Right lobe of liver (tissue), 6 donors: Measurements from ENCODE around the gene HIPK3. TPM values are rescaled to one million over a fixed set of nuclear protein-coding genes. Genes with fewer than 3 reads are reported as not detected.

Experiments
- ATAC-seq, 4 donors: fragments of 200-7000 bp; cut with Tn5 transposase; one replicate each; pipeline ENCODE4 v1.9.1; 2020; ENCODE audit warnings: mild to moderate bottlenecking in 4 of 4, moderate library complexity in 4 of 4
- DNase-seq, 3 donors: peaks; one replicate each; pipeline ENCODE4 v3.0.0-alpha.2; 2020
- H3K27ac ChIP-seq, 3 donors: fragments of 200-600 bp; one replicate each; pipeline ENCODE4 v1.8.0; 2022
- H3K27me3 ChIP-seq, 2 donors: fragments of 200-600 bp; one replicate each; pipeline ENCODE4 v1.8.0; 2022
- H3K36me3 ChIP-seq, 4 donors: fragments of 200-600 bp; sonication (generic) in 1 of 4; one replicate each; pipeline versions ENCODE4 v1.5.1 to v1.8.0; 2017 to 2022; ENCODE audit warnings: control low read depth in 1 of 4
- H3K4me1 ChIP-seq, 4 donors: fragments of 200-600 bp; sonication (generic) in 1 of 4; one replicate each; pipeline versions ENCODE4 v1.5.1 to v1.8.0; 2017 to 2022; ENCODE audit warnings: control low read depth in 1 of 4
- H3K4me3 ChIP-seq, 3 donors: fragments of 200-600 bp; one replicate each; pipeline ENCODE4 v1.8.0; 2022
- H3K9me3 ChIP-seq, 4 donors: fragments of 200-600 bp; sonication (generic) in 1 of 4; one replicate each; pipeline versions ENCODE4 v1.5.1 to v1.8.0; 2017 to 2022; ENCODE audit warnings: control low read depth in 1 of 4
- POLR2A ChIP-seq: fragments of 450-650 bp; IDR thresholded peaks from one replicate; pipeline ENCODE4 v1.6.1; 2017; ENCODE audit warnings: antibody characterized with exemption, mild to moderate bottlenecking
- WGBS: methylation state at CpG from one replicate; pipeline ENCODE4 v1.1.6; 2018; ENCODE audit warnings: low coverage, low lambda C conversion rate; ENCODE audit not compliant: insufficient coverage; ENCODE audit errors: missing lambda C conversion rate; 5-methylcytosine and 5-hydroxymethylcytosine counted together
- intact Hi-C, 2 donors: fragments of 100-400 bp; cut with DNase I; formaldehyde crosslinking; loops; one replicate each; pipeline versions ENCODE4 v1.11.2 to v1.14.1; 2022
- total RNA-seq, 6 experiments: library from RNA; depleted of rRNA in 2 of 6; stranded (reverse); fragments of >200 nt in 2 of 6; fragmentation: NEBNext Ultra II Directional in 3 of 6; extraction: Animal tissue kit (Norgen Biotek cat#: 25700) in 3 of 6; gene quantifications; one replicate each; pipeline versions ENCODE4 v1.1.0 to v1.2.4, GENCODE V29; 2016 to 2023
- TF ChIP-seq, protein P1 (sequence below), 4 donors: fragments of 200-600 bp in 3 of 4; fragments of 450-650 bp in 1 of 4; IDR thresholded peaks; one replicate each; pipeline versions ENCODE4 v1.5.1 to v1.8.0; 2016 to 2022; ENCODE audit warnings: antibody characterized with exemption in 4 of 4, mild to moderate bottlenecking in 2 of 4
- donor health status: DM: no; HTN: yes; CAD: no.
- donor health status: DM: no; HTN: no; CAD: no.
- donor health status: DM: no; HTN: no; CAD: no.
- donor health status: DM: no; HTN: yes; CAD: no.
- donor health status: DM: no; HTN: yes; CAD: no.

Gene HIPK3
- total RNA-seq, 6 experiments from 2014 or later = 33.3 to 56.4 (median 38.1) TPM

DNA sequence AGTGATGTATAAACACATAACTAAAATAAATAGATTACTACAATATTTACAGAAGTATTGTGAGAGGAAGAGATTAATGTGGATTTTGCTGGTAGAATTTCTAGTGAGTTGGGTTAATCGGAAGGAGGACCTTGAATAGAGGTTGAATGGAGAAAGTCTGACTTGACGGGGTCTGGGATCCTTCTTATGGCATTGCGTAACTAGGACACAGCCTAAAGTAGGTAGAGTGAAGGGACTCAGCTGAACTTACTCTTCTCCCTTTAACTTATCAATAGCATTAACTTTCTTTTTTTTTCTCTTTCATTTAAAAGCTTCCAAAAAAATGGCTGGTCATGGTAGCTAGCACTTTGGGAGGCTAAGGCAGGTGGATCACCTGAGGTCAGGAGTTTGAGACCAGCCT lies 139.2 kb downstream of the HIPK3 start:
- WGBS = 70% methylated on average over 3 of the region's 3 CpGs
- no peaks in the 10 kb centered on the region for H3K4me1 ChIP-seq
- ATAC-seq = no peak
- no peak overlapping the region for H3K4me3 ChIP-seq
- H3K36me3 ChIP-seq = no peaks in the 10 kb centered on the region
- no peaks in the 10 kb centered on the region for H3K27me3 ChIP-seq
- DNase-seq = no peak
- TF ChIP-seq, protein P1, sequence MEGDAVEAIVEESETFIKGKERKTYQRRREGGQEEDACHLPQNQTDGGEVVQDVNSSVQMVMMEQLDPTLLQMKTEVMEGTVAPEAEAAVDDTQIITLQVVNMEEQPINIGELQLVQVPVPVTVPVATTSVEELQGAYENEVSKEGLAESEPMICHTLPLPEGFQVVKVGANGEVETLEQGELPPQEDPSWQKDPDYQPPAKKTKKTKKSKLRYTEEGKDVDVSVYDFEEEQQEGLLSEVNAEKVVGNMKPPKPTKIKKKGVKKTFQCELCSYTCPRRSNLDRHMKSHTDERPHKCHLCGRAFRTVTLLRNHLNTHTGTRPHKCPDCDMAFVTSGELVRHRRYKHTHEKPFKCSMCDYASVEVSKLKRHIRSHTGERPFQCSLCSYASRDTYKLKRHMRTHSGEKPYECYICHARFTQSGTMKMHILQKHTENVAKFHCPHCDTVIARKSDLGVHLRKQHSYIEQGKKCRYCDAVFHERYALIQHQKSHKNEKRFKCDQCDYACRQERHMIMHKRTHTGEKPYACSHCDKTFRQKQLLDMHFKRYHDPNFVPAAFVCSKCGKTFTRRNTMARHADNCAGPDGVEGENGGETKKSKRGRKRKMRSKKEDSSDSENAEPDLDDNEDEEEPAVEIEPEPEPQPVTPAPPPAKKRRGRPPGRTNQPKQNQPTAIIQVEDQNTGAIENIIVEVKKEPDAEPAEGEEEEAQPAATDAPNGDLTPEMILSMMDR (IDR thresholded peaks at IDR 0.05) = no peak
- TF ChIP-seq POLR2A = no peak
- H3K27ac ChIP-seq = no peak overlapping the region
- intact Hi-C loops = no loop called here
- no peaks in the 10 kb centered on the region for H3K9me3 ChIP-seq

DNA sequence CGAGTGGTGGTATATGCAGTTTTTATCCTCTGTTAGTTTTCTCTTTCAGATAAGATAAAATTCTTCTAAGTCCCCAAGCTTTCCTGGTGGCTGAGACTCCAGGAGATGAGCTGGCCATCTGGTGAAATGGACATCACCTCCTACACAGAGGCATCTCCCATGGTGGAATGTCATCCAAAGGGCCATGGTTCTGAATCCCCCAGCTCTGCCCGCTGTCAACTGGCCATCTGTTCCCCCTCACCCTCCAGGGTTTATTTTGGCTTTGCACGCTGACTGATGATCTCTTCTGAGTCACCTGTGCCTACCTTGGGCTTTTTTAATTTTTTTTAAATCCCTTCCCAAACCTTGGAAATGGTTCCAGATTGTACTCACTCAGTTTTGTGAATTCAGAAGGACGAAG lies 142.2 kb downstream of the HIPK3 start:
- no peak for DNase-seq
- intact Hi-C loops = no loop called here
- Histone ChIP-seq H3K4me1 (no peaks in the 10 kb centered on the region), H3K27me3 (no peaks in the 10 kb centered on the region), H3K9me3 (no peaks in the 10 kb centered on the region), H3K27ac (no peak overlapping the region), H3K36me3 (no peaks in the 10 kb centered on the region), H3K4me3 (no peak overlapping the region)
- WGBS = 59% methylated on average over 4 of the region's 4 CpGs
- TF ChIP-seq, protein P1 (IDR thresholded peaks at IDR 0.05) = no peak
- no peak for TF ChIP-seq POLR2A
- no peak for ATAC-seq

DNA sequence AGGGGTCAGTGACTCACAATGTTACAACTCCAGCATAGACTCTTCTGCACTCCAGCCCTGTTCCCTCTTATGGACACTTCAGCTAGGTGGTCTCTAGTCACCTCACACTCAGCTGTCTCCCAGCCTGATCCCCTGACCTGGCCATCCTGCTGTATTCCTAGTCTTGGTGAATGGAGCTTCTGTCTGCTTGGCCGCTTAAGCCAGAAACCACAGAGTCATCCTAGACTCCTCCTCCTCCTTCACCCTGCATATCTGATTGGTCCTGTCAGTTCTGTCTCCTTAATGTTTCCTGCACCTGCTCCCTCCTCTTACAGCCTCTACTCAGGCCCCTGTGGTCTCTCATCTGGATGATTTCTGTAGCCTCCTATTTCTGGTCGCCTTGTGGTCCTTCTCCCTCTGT lies 144.9 kb downstream of the HIPK3 start:
- ATAC-seq (no peak), DNase-seq (no peak)
- Histone ChIP-seq H3K4me1 (no peaks in the 10 kb centered on the region), H3K4me3 (no peak overlapping the region), H3K9me3 (no peaks in the 10 kb centered on the region), H3K27me3 (no peaks in the 10 kb centered on the region), H3K27ac (no peak overlapping the region), H3K36me3 (no peaks in the 10 kb centered on the region)
- WGBS = 67% methylated on average over 2 of the region's 2 CpGs
- intact Hi-C loops = no loop called here
- TF ChIP-seq, protein P1 (IDR thresholded peaks at IDR 0.05) = no peak
- TF ChIP-seq POLR2A = no peak

DNA sequence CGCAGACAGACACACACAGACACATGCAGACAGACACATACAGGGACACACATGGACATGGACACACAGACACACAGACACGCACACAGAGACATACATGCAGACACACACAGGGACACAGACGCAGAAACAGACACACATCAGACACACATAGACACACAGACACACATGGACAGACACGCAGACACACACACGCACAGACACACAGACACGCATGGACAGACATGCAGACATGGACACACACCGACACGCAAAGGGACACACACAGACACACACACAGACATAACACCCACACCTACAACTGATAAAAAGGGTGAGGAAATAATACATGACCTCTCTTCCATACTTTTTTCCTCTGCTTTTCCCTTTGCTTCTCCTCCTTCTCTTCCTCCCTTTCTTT lies 146.2 kb downstream of the HIPK3 start:
- ATAC-seq (no peak), DNase-seq (no peak)
- Histone ChIP-seq H3K4me3 (no peak overlapping the region), H3K27me3 (no peaks in the 10 kb centered on the region), H3K36me3 (no peaks in the 10 kb centered on the region), H3K27ac (no peak overlapping the region), H3K9me3 (no peaks in the 10 kb centered on the region), H3K4me1 (no peaks in the 10 kb centered on the region)
- intact Hi-C loops = no loop called here
- whole genome bisulfite sequencing = 86% methylated on average over 1 of the region's 8 CpGs
- TF ChIP-seq, protein P1 (IDR thresholded peaks at IDR 0.05) = no peak
- no peak for TF ChIP-seq POLR2A
